OCI-LY3 (cell line): ENCODE data around the gene DYNC1I1.

Experiments
- EZH2phosphoT487 ChIP-seq: fragments of 200-600 bp; shearing (Covaris generic); IDR thresholded peaks from 2 replicates; pipeline ENCODE4 v1.6.1; 2018; ENCODE audit warnings: antibody characterized with exemption, mixed run types, low read depth
- TF ChIP-seq, protein P1 (sequence below): fragments of 200-600, 300-600 bp; sonication (generic); IDR thresholded peaks from 2 replicates; pipeline ENCODE4 v1.5.1; 2014; ENCODE audit warnings: antibody characterized with exemption, low read length, low read depth

DNA sequence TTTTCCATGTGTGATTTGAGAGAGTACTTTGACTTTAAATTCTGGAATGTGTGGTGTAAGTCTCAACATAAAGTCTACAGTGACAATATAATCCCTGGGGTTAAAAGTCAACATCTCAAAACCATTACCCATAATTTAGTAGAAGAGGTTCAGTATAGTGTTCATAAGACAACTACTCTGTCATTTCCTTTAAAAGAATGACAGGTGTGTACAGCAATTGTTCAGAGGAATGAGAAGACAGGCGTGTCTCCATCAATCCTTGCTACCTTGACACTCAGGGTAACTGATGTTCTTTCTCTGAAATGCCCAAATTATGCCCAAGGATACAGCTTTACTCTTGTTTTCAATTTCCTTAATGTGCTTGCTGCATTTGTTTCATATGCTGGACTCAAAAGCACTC lies 256.4 kb downstream of the DYNC1I1 start:
- TF ChIP-seq, protein P1, sequence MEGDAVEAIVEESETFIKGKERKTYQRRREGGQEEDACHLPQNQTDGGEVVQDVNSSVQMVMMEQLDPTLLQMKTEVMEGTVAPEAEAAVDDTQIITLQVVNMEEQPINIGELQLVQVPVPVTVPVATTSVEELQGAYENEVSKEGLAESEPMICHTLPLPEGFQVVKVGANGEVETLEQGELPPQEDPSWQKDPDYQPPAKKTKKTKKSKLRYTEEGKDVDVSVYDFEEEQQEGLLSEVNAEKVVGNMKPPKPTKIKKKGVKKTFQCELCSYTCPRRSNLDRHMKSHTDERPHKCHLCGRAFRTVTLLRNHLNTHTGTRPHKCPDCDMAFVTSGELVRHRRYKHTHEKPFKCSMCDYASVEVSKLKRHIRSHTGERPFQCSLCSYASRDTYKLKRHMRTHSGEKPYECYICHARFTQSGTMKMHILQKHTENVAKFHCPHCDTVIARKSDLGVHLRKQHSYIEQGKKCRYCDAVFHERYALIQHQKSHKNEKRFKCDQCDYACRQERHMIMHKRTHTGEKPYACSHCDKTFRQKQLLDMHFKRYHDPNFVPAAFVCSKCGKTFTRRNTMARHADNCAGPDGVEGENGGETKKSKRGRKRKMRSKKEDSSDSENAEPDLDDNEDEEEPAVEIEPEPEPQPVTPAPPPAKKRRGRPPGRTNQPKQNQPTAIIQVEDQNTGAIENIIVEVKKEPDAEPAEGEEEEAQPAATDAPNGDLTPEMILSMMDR = no peak
- no peak for TF ChIP-seq EZH2phosphoT487
